ENCODE data around the gene GALNT6. TPM values are rescaled to one million over a fixed set of nuclear protein-coding genes. Genes with fewer than 3 reads are reported as not detected.
A peak's percentile ranks its signal among the peaks of the same experiment; 100 is the strongest.

GALNT6 gene
- total RNA-seq, 1 experiment from 2014 or later, result 27.6 TPM

- H3K36me3 Mint-ChIP-seq (ENCODE audit: insufficient read depth, unreplicated experiment), result no peaks in the 10 kb centered on the region
- no peak overlapping the region for H3K27ac Mint-ChIP-seq (ENCODE audit: low read depth, unreplicated experiment)
- peak; percentile 84 for TF ChIP-seq CTCF (IDR thresholded peaks at IDR 0.05; ENCODE audit: unreplicated experiment)
- peak; percentile 74 for DNase-seq (ENCODE audit: unreplicated experiment)
- intact Hi-C loops (cut with micrococcal nuclease), result loop anchor here (1.0 to 2.0 kb wide), 5 partner anchors 49 to 454 kb away; no protein-coding TSS in a partner anchor
- ChIA-PET POLR2A (interaction anchor here (0.9 to 1.5 kb wide), 5 partner anchors 32 to 403 kb away, joined by 3 to 6 read pairs (median 5); no protein-coding TSS in a partner anchor), CTCF (interaction anchor here (0.6 to 6.1 kb wide), 49 partner anchors 8 to 557 kb away, joined by 3 to 77 read pairs (median 4); no protein-coding TSS in a partner anchor)
- BruUV-seq (replicated peaks), result no TSS peak
- peaks cover 8% of the 10 kb centered on the region for H3K27me3 Mint-ChIP-seq (ENCODE audit: insufficient read depth, unreplicated experiment)
- no peaks in the 10 kb centered on the region for H3K9me3 Mint-ChIP-seq (ENCODE audit: unreplicated experiment)
- no peaks in the 10 kb centered on the region for H3K4me1 Mint-ChIP-seq (ENCODE audit: insufficient read depth, unreplicated experiment)
- H3K4me3 Mint-ChIP-seq (ENCODE audit: unreplicated experiment), result no peak overlapping the region
Observed at GRCh38 chr12:51421266-51421884, 30.2 kb upstream of the GALNT6 start.

GRCh38 chr12:51419425-51420193, 28.4 kb upstream of the GALNT6 start:
- no peaks in the 10 kb centered on the region for H3K36me3 Mint-ChIP-seq (ENCODE audit: insufficient read depth, unreplicated experiment)
- no peak overlapping the region for H3K27ac Mint-ChIP-seq (ENCODE audit: low read depth, unreplicated experiment)
- H3K9me3 Mint-ChIP-seq (ENCODE audit: unreplicated experiment), result no peaks in the 10 kb centered on the region
- POLR2A ChIA-PET, result interaction anchor here (0.5 to 2.1 kb wide), 2 partner anchors 10 to 48 kb away, joined by 4 read pairs; no protein-coding TSS in a partner anchor
- no TSS peak for BruUV-seq (replicated peaks)
- no peaks in the 10 kb centered on the region for H3K4me1 Mint-ChIP-seq (ENCODE audit: insufficient read depth, unreplicated experiment)
- CTCF ChIA-PET, result interaction anchor here (0.5 to 6.1 kb wide), 12 partner anchors 16 to 594 kb away, joined by 3 to 72 read pairs (median 6); no protein-coding TSS in a partner anchor
- intact Hi-C loops (cut with micrococcal nuclease), result loop anchor here (2.0 kb wide), 1 partner anchor 47 kb away; no protein-coding TSS in a partner anchor
- DNase-seq (ENCODE audit: unreplicated experiment), result no peak
- no peak for TF ChIP-seq CTCF (IDR thresholded peaks at IDR 0.05; ENCODE audit: unreplicated experiment)
- H3K27me3 Mint-ChIP-seq (ENCODE audit: insufficient read depth, unreplicated experiment), result no peaks in the 10 kb centered on the region
- H3K4me3 Mint-ChIP-seq (ENCODE audit: unreplicated experiment), result no peak overlapping the region

- ChIA-PET CTCF (interaction anchor here (1.2 kb wide), 1 partner anchor 46 kb away, joined by 3 read pairs; no protein-coding TSS in a partner anchor), POLR2A (interaction anchor here (2.1 kb wide), 1 partner anchor 46 kb away, joined by 4 read pairs; no protein-coding TSS in a partner anchor)
- Mint-ChIP-seq H3K27ac (ENCODE audit: low read depth, unreplicated experiment) (no peak overlapping the region), H3K4me1 (ENCODE audit: insufficient read depth, unreplicated experiment) (no peaks in the 10 kb centered on the region), H3K4me3 (ENCODE audit: unreplicated experiment) (no peak overlapping the region), H3K36me3 (ENCODE audit: insufficient read depth, unreplicated experiment) (no peaks in the 10 kb centered on the region), H3K27me3 (ENCODE audit: insufficient read depth, unreplicated experiment) (no peaks in the 10 kb centered on the region), H3K9me3 (ENCODE audit: unreplicated experiment) (no peaks in the 10 kb centered on the region)
- no TSS peak for BruUV-seq (replicated peaks)
- no peak for TF ChIP-seq CTCF (IDR thresholded peaks at IDR 0.05; ENCODE audit: unreplicated experiment)
- intact Hi-C loops (cut with micrococcal nuclease), result no loop called here
- no peak for DNase-seq (ENCODE audit: unreplicated experiment)
Observed at GRCh38 chr12:51417826-51418225, 26.6 kb upstream of the GALNT6 start.

- H3K4me1 Mint-ChIP-seq (ENCODE audit: insufficient read depth, unreplicated experiment), result no peaks in the 10 kb centered on the region
- no peaks in the 10 kb centered on the region for H3K27me3 Mint-ChIP-seq (ENCODE audit: insufficient read depth, unreplicated experiment)
- no TSS peak for BruUV-seq (replicated peaks)
- H3K9me3 Mint-ChIP-seq (ENCODE audit: unreplicated experiment), result no peaks in the 10 kb centered on the region
- H3K27ac Mint-ChIP-seq (ENCODE audit: low read depth, unreplicated experiment), result no peak overlapping the region
- intact Hi-C loops (cut with micrococcal nuclease), result no loop called here
- H3K4me3 Mint-ChIP-seq (ENCODE audit: unreplicated experiment), result no peak overlapping the region
- POLR2A ChIA-PET, result no interaction called here
- H3K36me3 Mint-ChIP-seq (ENCODE audit: insufficient read depth, unreplicated experiment), result no peaks in the 10 kb centered on the region
- peak; percentile 60 for DNase-seq (ENCODE audit: unreplicated experiment)
- CTCF ChIA-PET, result interaction anchor here (0.6 to 1.5 kb wide), 6 partner anchors 44 to 410 kb away, joined by 3 to 4 read pairs (median 4); no protein-coding TSS in a partner anchor
- no peak for TF ChIP-seq CTCF (IDR thresholded peaks at IDR 0.05; ENCODE audit: unreplicated experiment)
Observed at GRCh38 chr12:51415931-51416330, 24.7 kb upstream of the GALNT6 start.
